ENCODE measurements around the gene SFXN3.

SFXN3 gene

DNA sequence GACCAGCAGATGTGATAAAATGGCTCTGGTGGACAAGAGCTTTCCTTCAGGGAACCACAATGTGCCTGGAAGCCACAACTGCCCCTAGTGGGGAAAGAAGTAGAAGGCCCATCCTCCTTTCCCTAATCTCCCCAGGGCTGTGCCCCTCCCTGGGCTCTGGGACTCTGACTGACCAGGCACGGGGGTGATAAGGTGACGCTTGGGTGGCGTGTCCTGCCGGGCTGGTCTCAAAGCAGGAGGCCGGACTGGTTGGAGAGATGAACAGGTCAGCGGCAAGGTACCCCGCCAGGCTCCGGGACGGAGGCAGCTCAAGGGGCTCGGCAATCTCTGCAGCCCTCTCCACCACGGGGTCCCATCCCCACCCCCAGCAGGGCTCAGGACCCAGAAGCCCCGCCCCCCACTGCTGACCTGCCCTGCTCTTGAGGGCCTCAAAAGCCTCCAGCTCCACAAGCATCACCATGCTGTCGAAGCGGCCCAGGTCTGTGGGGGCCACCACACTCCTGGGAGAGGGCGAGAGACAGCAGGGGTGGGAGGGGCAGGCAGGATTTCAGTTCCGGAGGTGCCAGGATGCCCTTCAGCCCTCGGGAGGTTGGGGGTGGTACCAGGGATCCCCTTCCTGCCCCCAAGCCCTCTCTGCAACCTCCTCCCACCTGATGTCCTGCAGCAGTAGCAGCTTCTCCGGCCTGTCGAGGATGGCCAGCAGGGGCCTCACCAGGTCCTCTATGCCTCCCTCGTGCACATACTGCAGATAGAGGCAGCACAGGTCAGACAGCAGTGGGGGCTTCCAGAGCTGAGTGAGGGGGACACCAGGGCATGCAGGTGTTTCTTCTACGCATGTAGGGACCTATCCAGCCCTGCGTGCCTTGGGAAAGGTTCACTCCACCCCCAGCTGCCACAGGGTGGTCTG is 19.3 kb upstream of the SFXN3 start:
- H3K36me3 ChIP-seq (ENCODE audit: control insufficient read depth in 1 of 2, insufficient read depth in 2 of 2, low read depth in 1 of 2, low read length in 2 of 2): peaks cover 11 to 15% of the 10 kb centered on the region in 2 experiments
- H3K9me3 ChIP-seq (ENCODE audit: control insufficient read depth, low read length): no peaks in the 10 kb centered on the region
- no peak overlapping the region for H3K23ac ChIP-seq (ENCODE audit: low read length in 2 of 2)
- H3K4me2 ChIP-seq (ENCODE audit: low read length, poor library complexity, severe bottlenecking): no peak overlapping the region
- 78% methylated on average over 20 of the region's 22 CpGs for WGBS
- H2BK12ac ChIP-seq (ENCODE audit: low read length in 2 of 2): no peak overlapping the region
- H3K4me3 ChIP-seq (ENCODE audit: insufficient read depth in 1 of 2, low read depth in 1 of 2, low read length in 2 of 2): no peak overlapping the region
- H2BK15ac ChIP-seq (ENCODE audit: low read depth, poor library complexity, severe bottlenecking): peak overlapping the region; percentile 67
- H3K79me1 ChIP-seq (replicated peaks; ENCODE audit: low read length, poor library complexity, severe bottlenecking): peaks cover 9% of the 10 kb centered on the region
- no peak overlapping the region for H2AFZ ChIP-seq (ENCODE audit: low read depth, low read length)
- no peak overlapping the region for H2BK5ac ChIP-seq (ENCODE audit: low read depth, low read length, poor library complexity, severe bottlenecking)
- H3K18ac ChIP-seq (ENCODE audit: low read depth in 1 of 2, low read length in 2 of 2): no peak overlapping the region
- H3K27ac ChIP-seq (ENCODE audit: low read length, poor library complexity, severe bottlenecking): no peak overlapping the region
- peak overlapping the region; percentile 40 for H2AK5ac ChIP-seq (ENCODE audit: low read length, severe bottlenecking)
- peak overlapping the region; percentile 37 for H4K91ac ChIP-seq (ENCODE audit: low read length)
- peak overlapping the region in 1 of 2 experiments; percentile 37 for H3K4ac ChIP-seq (ENCODE audit: low read depth in 1 of 2, low read length in 2 of 2)
- H3K27me3 ChIP-seq (ENCODE audit: control insufficient read depth in 1 of 2, insufficient read depth in 1 of 2, low read length in 2 of 2): no peaks in the 10 kb centered on the region
- no peak overlapping the region for H3K14ac ChIP-seq (ENCODE audit: low read length in 2 of 2)
- peak overlapping the region; percentile 12 for H4K8ac ChIP-seq (ENCODE audit: low read length)
- no peak overlapping the region for H2BK120ac ChIP-seq (ENCODE audit: low read depth, low read length)
- H3K4me1 ChIP-seq (ENCODE audit: control insufficient read depth, insufficient read depth, low read depth, low read length): peaks cover 30% of the 10 kb centered on the region
- no peak overlapping the region for H3K9ac ChIP-seq (ENCODE audit: low read length)
- peak; percentile 60 for DNase-seq

- Histone ChIP-seq H3K4ac (ENCODE audit: low read depth in 1 of 2, low read length in 2 of 2) (no peak overlapping the region), H3K14ac (ENCODE audit: low read length in 2 of 2) (no peak overlapping the region), H2BK5ac (ENCODE audit: low read depth, low read length, poor library complexity, severe bottlenecking) (no peak overlapping the region), H3K4me2 (ENCODE audit: low read length, poor library complexity, severe bottlenecking) (no peak overlapping the region), H3K18ac (ENCODE audit: low read depth in 1 of 2, low read length in 2 of 2) (peak overlapping the region in 1 of 2 experiments; percentile 38), H2BK12ac (ENCODE audit: low read length in 2 of 2) (peak overlapping the region; percentile 20 to 40), H2AK5ac (ENCODE audit: low read length, severe bottlenecking) (no peak overlapping the region), H3K27ac (ENCODE audit: low read length, poor library complexity, severe bottlenecking) (no peak overlapping the region), H3K79me1 (replicated peaks; ENCODE audit: low read length, poor library complexity, severe bottlenecking) (peaks cover 6% of the 10 kb centered on the region), H3K4me1 (ENCODE audit: control insufficient read depth, insufficient read depth, low read depth, low read length) (peaks cover 27% of the 10 kb centered on the region), H2AFZ (ENCODE audit: low read depth, low read length) (no peak overlapping the region), H3K23ac (ENCODE audit: low read length in 2 of 2) (no peak overlapping the region), H2BK15ac (ENCODE audit: low read depth, poor library complexity, severe bottlenecking) (no peak overlapping the region), H4K8ac (ENCODE audit: low read length) (no peak overlapping the region), H3K4me3 (ENCODE audit: insufficient read depth in 1 of 2, low read depth in 1 of 2, low read length in 2 of 2) (no peak overlapping the region), H3K36me3 (ENCODE audit: control insufficient read depth in 1 of 2, insufficient read depth in 2 of 2, low read depth in 1 of 2, low read length in 2 of 2) (peaks cover 3 to 6% of the 10 kb centered on the region in 2 experiments), H2BK120ac (ENCODE audit: low read depth, low read length) (no peak overlapping the region), H3K27me3 (ENCODE audit: control insufficient read depth in 1 of 2, insufficient read depth in 1 of 2, low read length in 2 of 2) (no peaks in the 10 kb centered on the region), H3K9ac (ENCODE audit: low read length) (peak overlapping the region; percentile 28), H4K91ac (ENCODE audit: low read length) (no peak overlapping the region), H3K9me3 (ENCODE audit: control insufficient read depth, low read length) (no peaks in the 10 kb centered on the region)
- 34% methylated on average over 11 of the region's 14 CpGs for WGBS
- peak; percentile 96 for DNase-seq
Observed at GRCh38 chr10:101012525-101013364, 18.3 kb upstream of the SFXN3 start.

DNA sequence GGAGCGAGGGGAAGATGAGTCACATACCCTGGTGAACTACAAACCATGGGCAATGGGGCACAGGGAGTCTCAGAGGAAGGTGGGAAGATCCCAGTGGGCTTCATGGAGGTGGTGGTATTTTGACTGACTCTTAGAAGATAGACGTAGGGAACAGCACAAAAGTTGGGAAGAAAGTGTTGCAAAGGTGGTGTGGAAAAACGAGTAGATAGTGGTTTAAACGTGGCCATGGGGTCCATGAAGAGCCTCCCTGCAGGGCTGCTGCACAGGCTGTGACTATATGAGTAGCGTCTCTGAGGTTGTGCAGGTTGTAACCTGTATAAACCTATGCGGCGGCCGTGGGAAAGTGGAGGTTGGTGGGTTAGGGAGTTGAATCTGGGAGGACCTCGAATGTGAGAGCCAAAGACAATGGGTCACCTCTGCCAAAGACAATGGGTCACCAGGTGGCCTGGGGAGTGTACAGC is 17.6 kb upstream of the SFXN3 start:
- peak overlapping the region; percentile 11 to 38 for H3K18ac ChIP-seq (ENCODE audit: low read depth in 1 of 2, low read length in 2 of 2)
- 68% methylated on average over 9 of the region's 9 CpGs for WGBS
- peaks cover 30% of the 10 kb centered on the region for H3K4me1 ChIP-seq (ENCODE audit: control insufficient read depth, insufficient read depth, low read depth, low read length)
- H3K79me1 ChIP-seq (replicated peaks; ENCODE audit: low read length, poor library complexity, severe bottlenecking): peaks cover 1% of the 10 kb centered on the region
- no peak overlapping the region for H3K14ac ChIP-seq (ENCODE audit: low read length in 2 of 2)
- H3K4me2 ChIP-seq (ENCODE audit: low read length, poor library complexity, severe bottlenecking): no peak overlapping the region
- H2AK5ac ChIP-seq (ENCODE audit: low read length, severe bottlenecking): peak overlapping the region; percentile 21
- H2BK120ac ChIP-seq (ENCODE audit: low read depth, low read length): no peak overlapping the region
- H4K91ac ChIP-seq (ENCODE audit: low read length): no peak overlapping the region
- no peak overlapping the region for H3K4me3 ChIP-seq (ENCODE audit: insufficient read depth in 1 of 2, low read depth in 1 of 2, low read length in 2 of 2)
- no peak overlapping the region for H4K8ac ChIP-seq (ENCODE audit: low read length)
- no peaks in the 10 kb centered on the region for H3K27me3 ChIP-seq (ENCODE audit: control insufficient read depth in 1 of 2, insufficient read depth in 1 of 2, low read length in 2 of 2)
- H2AFZ ChIP-seq (ENCODE audit: low read depth, low read length): no peak overlapping the region
- H2BK15ac ChIP-seq (ENCODE audit: low read depth, poor library complexity, severe bottlenecking): no peak overlapping the region
- peak overlapping the region; percentile 1 for H3K9ac ChIP-seq (ENCODE audit: low read length)
- H2BK12ac ChIP-seq (ENCODE audit: low read length in 2 of 2): peak overlapping the region in 1 of 2 experiments; percentile 2
- no peak for DNase-seq
- no peaks in the 10 kb centered on the region for H3K9me3 ChIP-seq (ENCODE audit: control insufficient read depth, low read length)
- no peak overlapping the region for H3K23ac ChIP-seq (ENCODE audit: low read length in 2 of 2)
- H3K4ac ChIP-seq (ENCODE audit: low read depth in 1 of 2, low read length in 2 of 2): peak overlapping the region in 1 of 2 experiments; percentile 6
- no peak overlapping the region for H3K27ac ChIP-seq (ENCODE audit: low read length, poor library complexity, severe bottlenecking)
- no peaks in the 10 kb centered on the region for H3K36me3 ChIP-seq (ENCODE audit: control insufficient read depth in 1 of 2, insufficient read depth in 2 of 2, low read depth in 1 of 2, low read length in 2 of 2)
- no peak overlapping the region for H2BK5ac ChIP-seq (ENCODE audit: low read depth, low read length, poor library complexity, severe bottlenecking)

Data from mesenchymal stem cell (in vitro differentiated cells and primary cell).